Ovary (tissue), 3 donors: ENCODE measurements around the gene WASF3.

ENCODE experiments used
- EP300 ChIP-seq: sonication (generic); formaldehyde crosslinking; IDR thresholded peaks from one replicate; pipeline ENCODE4 v1.6.1; 2017; ENCODE audit warnings: antibody characterized with exemption
- POLR2A ChIP-seq: fragments of 450-650 bp; IDR thresholded peaks from one replicate; pipeline ENCODE4 v1.6.1; 2017; ENCODE audit warnings: antibody characterized with exemption, mild to moderate bottlenecking, moderate library complexity
- TF ChIP-seq, protein P1 (sequence below), 3 donors: fragments of 450-650 bp in 2 of 3; fragments of 200-600 bp in 1 of 3; IDR thresholded peaks; one replicate each; pipeline versions ENCODE4 v1.5.1 to v1.8.0; 2016 to 2022; ENCODE audit warnings: antibody characterized with exemption in 3 of 3, mild to moderate bottlenecking in 1 of 3
- donor health status: DM: no; HTN: no; CAD: no.

DNA sequence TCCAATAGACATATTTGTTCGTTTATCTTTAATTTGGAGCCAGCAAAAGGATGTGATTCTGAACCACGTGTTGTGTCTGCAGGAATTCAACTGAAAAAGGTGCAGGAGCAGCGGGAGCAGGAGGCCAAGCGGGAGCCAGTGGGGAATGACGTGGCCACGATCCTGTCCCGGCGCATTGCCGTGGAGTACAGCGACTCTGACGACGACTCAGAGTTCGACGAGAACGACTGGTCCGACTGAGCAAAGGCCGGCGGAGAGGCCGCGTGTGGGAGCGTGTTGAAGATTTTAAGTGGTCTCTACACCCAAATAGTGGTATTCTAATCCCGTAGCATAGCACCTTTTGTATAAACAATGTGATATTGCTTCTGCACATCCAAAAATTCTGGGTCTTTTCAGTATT, 128.1 kb downstream of the WASF3 start:
- TF ChIP-seq, protein P1, sequence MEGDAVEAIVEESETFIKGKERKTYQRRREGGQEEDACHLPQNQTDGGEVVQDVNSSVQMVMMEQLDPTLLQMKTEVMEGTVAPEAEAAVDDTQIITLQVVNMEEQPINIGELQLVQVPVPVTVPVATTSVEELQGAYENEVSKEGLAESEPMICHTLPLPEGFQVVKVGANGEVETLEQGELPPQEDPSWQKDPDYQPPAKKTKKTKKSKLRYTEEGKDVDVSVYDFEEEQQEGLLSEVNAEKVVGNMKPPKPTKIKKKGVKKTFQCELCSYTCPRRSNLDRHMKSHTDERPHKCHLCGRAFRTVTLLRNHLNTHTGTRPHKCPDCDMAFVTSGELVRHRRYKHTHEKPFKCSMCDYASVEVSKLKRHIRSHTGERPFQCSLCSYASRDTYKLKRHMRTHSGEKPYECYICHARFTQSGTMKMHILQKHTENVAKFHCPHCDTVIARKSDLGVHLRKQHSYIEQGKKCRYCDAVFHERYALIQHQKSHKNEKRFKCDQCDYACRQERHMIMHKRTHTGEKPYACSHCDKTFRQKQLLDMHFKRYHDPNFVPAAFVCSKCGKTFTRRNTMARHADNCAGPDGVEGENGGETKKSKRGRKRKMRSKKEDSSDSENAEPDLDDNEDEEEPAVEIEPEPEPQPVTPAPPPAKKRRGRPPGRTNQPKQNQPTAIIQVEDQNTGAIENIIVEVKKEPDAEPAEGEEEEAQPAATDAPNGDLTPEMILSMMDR (IDR thresholded peaks at IDR 0.05) = no peak
- TF ChIP-seq POLR2A (no peak), EP300 (no peak)
